Tibial nerve (tissue), 4 donors: ENCODE measurements around the gene CARD11.

Experiments used
- EP300 ChIP-seq, 2 donors: sonication (generic); formaldehyde crosslinking; IDR thresholded peaks; one replicate each; pipeline ENCODE4 v1.6.1; 2017; ENCODE audit warnings: antibody characterized with exemption in 2 of 2, mild to moderate bottlenecking in 1 of 2
- POLR2A ChIP-seq, 2 donors: fragments of 450-650 bp; IDR thresholded peaks; one replicate each; pipeline ENCODE4 v1.6.1; 2017; ENCODE audit warnings: antibody characterized with exemption in 2 of 2, mild to moderate bottlenecking in 2 of 2, moderate library complexity in 2 of 2
- TF ChIP-seq, protein P1 (sequence below), 5 experiments: fragments of 200-600 bp in 3 of 5; fragments of 450-650 bp in 2 of 5; sonication (generic) in 3 of 5; IDR thresholded peaks; one replicate each; pipeline ENCODE4 v1.5.1; 2016 to 2019; ENCODE audit warnings: antibody characterized with exemption in 5 of 5, mild to moderate bottlenecking in 3 of 5, moderate library complexity in 2 of 5

DNA sequence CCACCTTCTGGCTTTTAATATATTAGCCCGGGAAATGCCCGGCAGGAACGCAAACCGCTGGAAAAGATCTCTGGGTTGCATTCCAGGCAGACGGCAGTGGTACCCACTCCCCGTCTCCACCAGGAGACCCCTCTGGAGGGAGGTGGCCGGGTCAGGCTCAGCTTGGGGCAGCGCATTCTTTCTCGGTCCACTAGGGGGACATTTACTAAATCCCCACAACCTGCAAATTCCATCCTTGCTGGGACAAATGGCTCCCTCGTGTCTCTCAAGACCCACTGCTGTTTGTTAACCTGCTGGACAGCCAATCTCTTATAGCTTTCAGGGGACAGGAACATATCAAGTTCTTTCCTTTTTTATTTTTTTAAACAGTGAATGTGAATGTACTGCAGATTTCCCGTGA, 45.8 kb upstream of the CARD11 start:
- TF ChIP-seq POLR2A (IDR thresholded peaks at IDR 0.05) (no peak), EP300 (IDR thresholded peaks at IDR 0.05) (no peak)
- TF ChIP-seq, protein P1, sequence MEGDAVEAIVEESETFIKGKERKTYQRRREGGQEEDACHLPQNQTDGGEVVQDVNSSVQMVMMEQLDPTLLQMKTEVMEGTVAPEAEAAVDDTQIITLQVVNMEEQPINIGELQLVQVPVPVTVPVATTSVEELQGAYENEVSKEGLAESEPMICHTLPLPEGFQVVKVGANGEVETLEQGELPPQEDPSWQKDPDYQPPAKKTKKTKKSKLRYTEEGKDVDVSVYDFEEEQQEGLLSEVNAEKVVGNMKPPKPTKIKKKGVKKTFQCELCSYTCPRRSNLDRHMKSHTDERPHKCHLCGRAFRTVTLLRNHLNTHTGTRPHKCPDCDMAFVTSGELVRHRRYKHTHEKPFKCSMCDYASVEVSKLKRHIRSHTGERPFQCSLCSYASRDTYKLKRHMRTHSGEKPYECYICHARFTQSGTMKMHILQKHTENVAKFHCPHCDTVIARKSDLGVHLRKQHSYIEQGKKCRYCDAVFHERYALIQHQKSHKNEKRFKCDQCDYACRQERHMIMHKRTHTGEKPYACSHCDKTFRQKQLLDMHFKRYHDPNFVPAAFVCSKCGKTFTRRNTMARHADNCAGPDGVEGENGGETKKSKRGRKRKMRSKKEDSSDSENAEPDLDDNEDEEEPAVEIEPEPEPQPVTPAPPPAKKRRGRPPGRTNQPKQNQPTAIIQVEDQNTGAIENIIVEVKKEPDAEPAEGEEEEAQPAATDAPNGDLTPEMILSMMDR (IDR thresholded peaks at IDR 0.05): peak in 2 of 5 experiments; percentile 23 to 24
